D721Med (cell line): ENCODE results near the gene DEFB113.

Experiments
- DNase-seq: peaks from one replicate; pipeline ENCODE4 v3.0.0; 2011; ENCODE audit warnings: low spot score; ENCODE audit not compliant: insufficient read length
- FAIRE-seq: peaks from 2 replicates; lab custom pipeline; 2011; peaks lifted over from hg19 to GRCh38; lab: Jason Lieb, UNC
- TF ChIP-seq, protein P1 (sequence below): IDR thresholded peaks from 2 replicates; pipeline ENCODE4 v1.5.1; 2012; ENCODE audit warnings: mild to moderate bottlenecking, control low read depth; ENCODE audit not compliant: insufficient read depth; ENCODE audit errors: missing control alignments

The DEFB113 gene, protein sequence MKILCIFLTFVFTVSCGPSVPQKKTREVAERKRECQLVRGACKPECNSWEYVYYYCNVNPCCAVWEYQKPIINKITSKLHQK

GRCh38 chr6:49969605-49970004, at the start of gene DEFB113:
Gene DEFB113 (minus strand): TSS chr6:49969625. CDS start chr6:49969625, 0 bp downstream.
- TF ChIP-seq, protein P1, sequence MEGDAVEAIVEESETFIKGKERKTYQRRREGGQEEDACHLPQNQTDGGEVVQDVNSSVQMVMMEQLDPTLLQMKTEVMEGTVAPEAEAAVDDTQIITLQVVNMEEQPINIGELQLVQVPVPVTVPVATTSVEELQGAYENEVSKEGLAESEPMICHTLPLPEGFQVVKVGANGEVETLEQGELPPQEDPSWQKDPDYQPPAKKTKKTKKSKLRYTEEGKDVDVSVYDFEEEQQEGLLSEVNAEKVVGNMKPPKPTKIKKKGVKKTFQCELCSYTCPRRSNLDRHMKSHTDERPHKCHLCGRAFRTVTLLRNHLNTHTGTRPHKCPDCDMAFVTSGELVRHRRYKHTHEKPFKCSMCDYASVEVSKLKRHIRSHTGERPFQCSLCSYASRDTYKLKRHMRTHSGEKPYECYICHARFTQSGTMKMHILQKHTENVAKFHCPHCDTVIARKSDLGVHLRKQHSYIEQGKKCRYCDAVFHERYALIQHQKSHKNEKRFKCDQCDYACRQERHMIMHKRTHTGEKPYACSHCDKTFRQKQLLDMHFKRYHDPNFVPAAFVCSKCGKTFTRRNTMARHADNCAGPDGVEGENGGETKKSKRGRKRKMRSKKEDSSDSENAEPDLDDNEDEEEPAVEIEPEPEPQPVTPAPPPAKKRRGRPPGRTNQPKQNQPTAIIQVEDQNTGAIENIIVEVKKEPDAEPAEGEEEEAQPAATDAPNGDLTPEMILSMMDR: no peak
- no peak for DNase-seq
- no peak for FAIRE-seq

DNA sequence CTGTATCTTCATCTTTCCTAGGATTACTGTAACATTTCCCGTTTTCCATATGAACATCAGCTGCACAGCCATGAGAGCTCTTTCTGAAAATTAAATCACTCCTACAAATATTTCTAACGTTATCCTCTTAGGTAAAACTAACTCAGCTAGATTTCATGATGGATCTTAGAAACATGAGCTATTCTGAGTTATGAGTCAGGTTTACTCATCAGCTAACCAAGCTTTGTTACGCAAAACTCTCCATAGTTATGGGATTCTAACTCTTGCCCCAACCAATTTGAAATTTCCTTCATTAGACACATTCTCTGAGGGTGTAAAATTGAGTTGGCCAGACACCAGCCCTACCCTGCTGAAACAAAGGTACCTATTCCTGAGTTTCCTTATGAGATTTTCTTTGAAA, 38.4 kb upstream of the DEFB113 start:
- TF ChIP-seq, protein P1: no peak
- no peak for DNase-seq
- no peak for FAIRE-seq

DNA sequence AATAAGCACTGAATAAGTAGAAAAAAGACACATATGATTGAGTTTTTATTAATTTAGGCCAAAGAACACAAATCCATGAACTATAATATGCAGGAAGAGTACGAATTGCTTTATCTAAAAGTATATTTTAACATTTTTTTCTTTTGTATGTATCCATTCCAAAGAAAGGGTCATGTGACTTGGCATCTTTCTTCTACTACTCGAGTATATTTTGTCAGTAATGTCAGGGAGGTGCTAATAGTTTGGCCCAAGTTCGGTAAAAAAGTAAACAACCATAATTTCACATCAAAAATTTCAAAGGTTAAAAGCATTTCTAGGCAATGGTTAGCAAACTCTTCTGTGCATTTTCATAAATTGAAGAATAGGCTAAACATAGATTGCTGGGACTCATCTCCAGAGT, 33.7 kb upstream of the DEFB113 start:
- TF ChIP-seq, protein P1: no peak
- no peak for FAIRE-seq

DNA sequence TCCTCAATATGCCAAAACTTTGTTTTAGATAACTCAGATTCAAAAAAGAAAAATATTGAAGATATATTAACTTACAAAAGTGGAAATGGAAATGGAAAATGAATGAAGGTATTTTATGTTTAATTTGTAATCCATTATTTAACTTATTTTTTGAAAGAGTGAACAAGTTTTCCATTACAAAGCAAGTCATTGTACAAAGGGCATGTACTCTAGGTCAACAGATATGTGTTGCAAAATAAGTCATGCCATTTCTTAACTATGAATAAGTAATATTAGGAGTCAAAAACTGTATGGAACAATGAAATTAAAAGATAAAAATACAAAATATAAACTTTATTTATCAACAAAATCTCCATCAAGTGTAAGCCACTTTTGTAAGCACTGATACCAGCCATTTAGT, 25.9 kb upstream of the DEFB113 start:
- FAIRE-seq (no peak), DNase-seq (no peak)
- TF ChIP-seq, protein P1: no peak

More for the DNA sequence above, 33.7 kb upstream of the DEFB113 start:
- DNase-seq: no peak

- no peak for DNase-seq
- no peak for FAIRE-seq
- TF ChIP-seq, protein P1: no peak
These were observed 19.5 kb upstream of the DEFB113 start for GRCh38 chr6:49988900-49989299.

DNA sequence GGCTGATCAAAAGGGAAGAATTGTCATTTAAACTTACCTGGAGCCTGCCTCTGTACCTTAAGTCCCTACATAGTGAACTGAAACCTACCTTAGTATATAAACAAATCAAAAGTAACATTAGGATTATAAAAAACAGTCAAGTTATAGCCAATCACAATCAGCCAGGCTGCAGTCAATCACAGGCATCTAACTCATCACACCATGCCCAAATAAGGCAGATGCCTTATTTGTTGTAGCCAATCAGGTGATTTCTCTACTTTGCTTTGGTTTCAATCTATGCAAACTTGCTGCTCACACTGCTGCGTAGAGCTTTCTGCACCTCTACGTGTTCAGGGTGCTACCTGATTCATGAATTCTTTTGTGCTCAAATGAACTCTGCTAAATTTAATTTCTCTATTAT, 18.3 kb upstream of the DEFB113 start:
- TF ChIP-seq, protein P1: no peak
- DNase-seq (no peak), FAIRE-seq (no peak)

DNA sequence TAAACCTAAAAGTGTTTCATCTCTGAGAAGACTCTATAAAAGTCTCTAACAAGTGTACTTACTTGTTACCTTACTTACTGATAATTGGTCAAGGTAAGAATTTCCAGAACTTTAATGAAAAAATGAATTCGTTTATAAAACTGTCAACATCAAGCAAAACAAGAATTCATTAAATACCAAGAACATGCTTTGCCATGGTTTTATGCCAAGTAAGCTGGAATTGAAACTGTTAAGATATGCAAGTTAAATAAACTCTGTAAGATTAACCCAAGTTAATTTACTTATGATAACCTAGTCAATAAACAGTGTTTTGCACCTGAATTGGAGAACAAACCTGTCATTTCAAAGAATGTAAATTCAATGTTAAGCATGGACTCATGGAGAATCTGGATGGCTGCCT, 17.1 kb upstream of the DEFB113 start:
- DNase-seq (no peak), FAIRE-seq (no peak)
- TF ChIP-seq, protein P1: no peak
